ENCODE data around the gene RXRA.

Gene RXRA

GRCh38 chr9:134325813-134326723 is at the start of gene RXRA:
TSS of gene RXRA (plus strand) at chr9:134326455. CDS start at chr9:134326632, 177 bp downstream.
- no peak for DNase-seq (ENCODE audit: low read depth, low spot score)

- DNase-seq (ENCODE audit: low read depth, low spot score): no peak
These were observed 48.0 kb upstream of the RXRA start for GRCh38 chr9:134278286-134278685.

GRCh38 chr9:134278974-134279640 is 47.1 kb upstream of the RXRA start:
- DNase-seq (ENCODE audit: low read depth, low spot score): no peak

GRCh38 chr9:134282138-134282650 is 44.1 kb upstream of the RXRA start:
- no peak for DNase-seq (ENCODE audit: low read depth, low spot score)

- DNase-seq (ENCODE audit: low read depth, low spot score): no peak
These were observed 43.1 kb upstream of the RXRA start for GRCh38 chr9:134283111-134283515.

- no peak for DNase-seq (ENCODE audit: low read depth, low spot score)
These were observed 42.5 kb upstream of the RXRA start for GRCh38 chr9:134283692-134284265.

- DNase-seq (ENCODE audit: low read depth, low spot score): no peak
These were observed 42.0 kb upstream of the RXRA start for GRCh38 chr9:134284273-134284672.

- no peak for DNase-seq (ENCODE audit: low read depth, low spot score)
These were observed 41.5 kb upstream of the RXRA start for GRCh38 chr9:134284741-134285140.

GRCh38 chr9:134285215-134285845 is 40.9 kb upstream of the RXRA start:
- no peak for DNase-seq (ENCODE audit: low read depth, low spot score)

- no peak for DNase-seq (ENCODE audit: low read depth, low spot score)
These were observed 39.6 kb upstream of the RXRA start for GRCh38 chr9:134286471-134287245.

GRCh38 chr9:134287591-134288491 is 38.4 kb upstream of the RXRA start:
- DNase-seq (ENCODE audit: low read depth, low spot score): no peak

GRCh38 chr9:134288746-134289145 is 37.5 kb upstream of the RXRA start:
- DNase-seq (ENCODE audit: low read depth, low spot score): no peak

- DNase-seq (ENCODE audit: low read depth, low spot score): no peak
These were observed 36.9 kb upstream of the RXRA start for GRCh38 chr9:134289241-134289875.

GRCh38 chr9:134290603-134291451 is 35.4 kb upstream of the RXRA start:
- no peak for DNase-seq (ENCODE audit: low read depth, low spot score)

GRCh38 chr9:134291452-134291881 is 34.8 kb upstream of the RXRA start:
- DNase-seq (ENCODE audit: low read depth, low spot score): no peak

GRCh38 chr9:134291961-134292871 is 34.0 kb upstream of the RXRA start:
- DNase-seq (ENCODE audit: low read depth, low spot score): no peak

- DNase-seq (ENCODE audit: low read depth, low spot score): no peak
These were observed 33.2 kb upstream of the RXRA start for GRCh38 chr9:134293031-134293521.

Measured in brain pericyte (primary cell).